GM12891 (cell line): ENCODE measurements around the gene CERCAM.

Source experiments
- POLR2A ChIP-seq: IDR thresholded peaks from 2 replicates; pipeline ENCODE4 v1.6.1; 2011; ENCODE audit warnings: low read depth, low read length, control low read depth
- SPI1 ChIP-seq: IDR thresholded peaks from 2 replicates; pipeline ENCODE4 v1.6.1; 2011; ENCODE audit warnings: low read depth, low read length, control low read depth

DNA sequence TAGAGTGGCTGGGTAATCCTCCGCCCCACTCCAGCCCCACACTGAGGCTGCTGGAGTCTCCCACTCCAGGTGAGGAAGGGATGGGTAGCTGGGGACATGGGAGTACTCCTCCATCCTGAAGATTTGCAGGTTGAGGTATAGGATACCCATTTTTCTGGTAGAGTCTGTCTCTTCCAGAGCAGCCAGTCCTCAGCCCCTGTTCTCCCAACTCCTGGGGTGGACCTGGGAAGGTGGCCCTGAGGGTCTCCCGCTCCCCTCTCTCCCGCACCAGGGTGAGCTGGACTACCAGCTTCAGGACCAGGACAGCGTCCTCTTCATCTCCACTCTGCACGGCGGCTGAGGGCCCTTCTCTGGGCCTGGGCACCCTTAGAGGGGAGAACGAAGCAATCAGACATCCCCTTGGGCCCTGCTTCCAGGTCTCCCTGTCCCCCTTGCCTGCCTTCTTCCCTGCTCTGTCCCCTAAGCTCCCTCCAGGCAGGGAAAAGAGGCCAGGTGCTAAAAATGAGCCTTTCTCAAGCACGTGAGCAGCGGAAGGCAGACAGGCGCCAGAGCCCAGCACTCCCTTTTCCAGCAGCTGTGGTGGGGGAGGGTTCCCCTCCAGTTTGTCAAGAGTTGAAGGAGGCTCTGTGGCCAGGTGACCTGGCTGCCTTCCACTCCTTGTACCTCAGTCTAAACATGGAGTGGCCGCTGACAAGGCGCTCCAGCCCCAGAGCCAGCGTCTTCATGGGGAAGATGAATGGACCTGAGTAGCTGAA, 31.1 kb upstream of the CERCAM start:
- TF ChIP-seq POLR2A (no peak), SPI1 (no peak)
